Testis (tissue), 3 donors: ENCODE data around the gene PPP1R3D. TPM values are rescaled to one million over a fixed set of nuclear protein-coding genes. Genes with fewer than 3 reads are reported as not detected.

Experiments used
- DNase-seq: peaks from one replicate; pipeline ENCODE4 v3.0.0-alpha.2; 2019
- H3K27ac ChIP-seq, 2 donors: fragments of 200-600 bp; sonication (generic); one replicate each; pipeline ENCODE4 v1.5.1; 2019
- H3K27me3 ChIP-seq: fragments of 200-600 bp; sonication (generic); one replicate; pipeline ENCODE4 v1.5.1; 2019
- H3K36me3 ChIP-seq: fragments of 200-600 bp; sonication (generic); one replicate; pipeline ENCODE4 v1.5.1; 2017; ENCODE audit warnings: low read depth; ENCODE audit errors: missing control alignments
- H3K4me1 ChIP-seq: fragments of 200-600 bp; sonication (generic); one replicate; pipeline ENCODE4 v1.5.1; 2019
- H3K4me3 ChIP-seq, 2 donors: fragments of 200-600 bp; sonication (generic); one replicate each; pipeline ENCODE4 v1.5.1; 2017 to 2019
- H3K9me3 ChIP-seq: fragments of 200-600 bp; sonication (generic); one replicate; pipeline ENCODE4 v1.5.1; 2017
- CTCF ChIP-seq, 3 experiments: fragments of 450-650 bp in 2 of 3; fragments of 200-600 bp in 1 of 3; sonication (generic) in 1 of 3; IDR thresholded peaks; one replicate each; pipeline ENCODE4 v1.5.1; 2016 to 2019; ENCODE audit warnings: antibody characterized with exemption in 3 of 3, mild to moderate bottlenecking in 2 of 3, moderate library complexity in 1 of 3
- POLR2A ChIP-seq: fragments of 450-650 bp; IDR thresholded peaks from one replicate; pipeline ENCODE4 v1.6.1; 2017; ENCODE audit warnings: antibody characterized with exemption, mild to moderate bottlenecking, moderate library complexity
- WGBS, 2 donors: methylation state at CpG; one replicate each; pipeline ENCODE4 v1.1.5; 2018; 5-methylcytosine and 5-hydroxymethylcytosine counted together
- intact Hi-C: fragments of 100-400 bp; cut with DNase I; formaldehyde crosslinking; loops from one replicate; pipeline ENCODE4 v1.15.1; 2023; ENCODE audit warnings: low total_unique reads
- polyA plus RNA-seq: library from polyadenylated mRNA; stranded (reverse); fragments of 350-450 nt; fragmentation: Illumina TruSeq; extraction: RNeasy Lipid Tissue Mini Kit (QIAGEN cat#74804); gene quantifications from one replicate; pipeline ENCODE4 v1.2.3, GENCODE V29; 2014; ENCODE audit warnings: low read depth, low replicate concordance; ENCODE audit not compliant: insufficient read depth
- total RNA-seq, 2 donors: library from RNA; depleted of rRNA; stranded (reverse); fragments of >200 nt; gene quantifications; one replicate each; pipeline ENCODE4 v1.2.3, GENCODE V29; 2016

The PPP1R3D gene
- total and polyA plus RNA-seq, 3 donors from 2014 or later: 4.7 to 9.4 (median 8.2) TPM

- no peak overlapping the region for H3K27ac ChIP-seq
- H3K36me3 ChIP-seq: no peaks in the 10 kb centered on the region
- intact Hi-C loops: no loop called here
- no peaks in the 10 kb centered on the region for H3K9me3 ChIP-seq
- 81 to 92% methylated on average over 8 of the region's 8 CpGs for WGBS, 2 donors
- no peak overlapping the region for H3K4me3 ChIP-seq
- no peaks in the 10 kb centered on the region for H3K4me1 ChIP-seq
- no peak for DNase-seq
- TF ChIP-seq POLR2A (no peak), CTCF (IDR thresholded peaks at IDR 0.05) (no peak)
- no peaks in the 10 kb centered on the region for H3K27me3 ChIP-seq
These were observed 45.1 kb upstream of the PPP1R3D start for GRCh38 chr20:59985164-59985563.

GRCh38 chr20:59984541-59984940 is 44.4 kb upstream of the PPP1R3D start:
- no peak overlapping the region for H3K4me3 ChIP-seq
- intact Hi-C loops: no loop called here
- H3K9me3 ChIP-seq: no peaks in the 10 kb centered on the region
- no peak for DNase-seq
- no peaks in the 10 kb centered on the region for H3K36me3 ChIP-seq
- WGBS, 2 donors: 87 to 90% methylated on average over 4 of the region's 4 CpGs
- H3K27me3 ChIP-seq: no peaks in the 10 kb centered on the region
- no peak for TF ChIP-seq POLR2A
- TF ChIP-seq CTCF (IDR thresholded peaks at IDR 0.05): no peak
- no peaks in the 10 kb centered on the region for H3K4me1 ChIP-seq
- no peak overlapping the region for H3K27ac ChIP-seq

- no peak for TF ChIP-seq POLR2A
- no peak for TF ChIP-seq CTCF (IDR thresholded peaks at IDR 0.05)
- intact Hi-C loops: no loop called here
- 93 to 94% methylated on average over 9 of the region's 9 CpGs for WGBS, 2 donors
These were observed 43.0 kb upstream of the PPP1R3D start for GRCh38 chr20:59983076-59983475.

GRCh38 chr20:59977086-59977485 is 37.0 kb upstream of the PPP1R3D start:
- TF ChIP-seq CTCF (IDR thresholded peaks at IDR 0.05): no peak
- TF ChIP-seq POLR2A: no peak
- no peaks in the 10 kb centered on the region for H3K4me1 ChIP-seq
- DNase-seq: no peak
- no peaks in the 10 kb centered on the region for H3K9me3 ChIP-seq
- no peaks in the 10 kb centered on the region for H3K36me3 ChIP-seq
- H3K27me3 ChIP-seq: no peaks in the 10 kb centered on the region
- no peak overlapping the region for H3K4me3 ChIP-seq
- no peak overlapping the region for H3K27ac ChIP-seq
- intact Hi-C loops: no loop called here
- WGBS, 2 donors: 80 to 85% methylated on average over 9 of the region's 9 CpGs

More at GRCh38 chr20:59983076-59983475, 43.0 kb upstream of the PPP1R3D start:
- H3K36me3 ChIP-seq: no peaks in the 10 kb centered on the region
- no peaks in the 10 kb centered on the region for H3K4me1 ChIP-seq
- H3K9me3 ChIP-seq: no peaks in the 10 kb centered on the region
- no peaks in the 10 kb centered on the region for H3K27me3 ChIP-seq
- no peak for DNase-seq
- no peak overlapping the region for H3K4me3 ChIP-seq
- no peak overlapping the region for H3K27ac ChIP-seq

GRCh38 chr20:59976156-59976782 is 36.2 kb upstream of the PPP1R3D start:
- H3K27me3 ChIP-seq: no peaks in the 10 kb centered on the region
- WGBS, 2 donors: 70 to 71% methylated on average over 6 of the region's 6 CpGs
- no peak overlapping the region for H3K27ac ChIP-seq
- H3K4me1 ChIP-seq: no peaks in the 10 kb centered on the region
- no peaks in the 10 kb centered on the region for H3K36me3 ChIP-seq
- no peaks in the 10 kb centered on the region for H3K9me3 ChIP-seq
- no peak overlapping the region for H3K4me3 ChIP-seq
- intact Hi-C loops: no loop called here
- no peak for TF ChIP-seq CTCF (IDR thresholded peaks at IDR 0.05)
- TF ChIP-seq POLR2A: no peak
- DNase-seq: no peak
